B cell (primary cell): ENCODE data around the gene HECA. TPM values are rescaled to one million over a fixed set of nuclear protein-coding genes. Genes with fewer than 3 reads are reported as not detected.

Experiments used
- ATAC-seq: fragments of 200-7000 bp; cut with Tn5 transposase; one replicate; pipeline ENCODE4 v1.10.0; 2021; ENCODE audit warnings: low read depth, mild to moderate bottlenecking, moderate number of reproducible peaks, moderate library complexity
- CTCF ChIA-PET: fragments of 350-600 bp; sonication (Branson Sonifier 250); formaldehyde crosslinking; loops from one replicate; lab custom pipeline; 2021; ENCODE audit warnings: antibody characterized with exemption, inconsistent platforms; lab: Charles Lee
- POLR2A ChIA-PET: fragments of 350-600 bp; sonication (Branson Sonifier 250); formaldehyde crosslinking; loops from one replicate; lab custom pipeline; 2021; ENCODE audit warnings: antibody characterized with exemption; lab: Charles Lee
- DNase-seq: peaks from one replicate; pipeline ENCODE4 v3.0.0; 2013
- H2AFZ ChIP-seq: 2 replicates; pipeline ENCODE4 v1.6.1; 2012; ENCODE audit warnings: mild to moderate bottlenecking, low read depth, low read length; ENCODE audit not compliant: insufficient read depth, poor library complexity, severe bottlenecking
- H3K27ac ChIP-seq, 2 donors: 1 replicate in 1 of 2; 2 replicates in 1 of 2; pipeline ENCODE4 v1.5.1; 2012 to 2013; ENCODE audit warnings: low read length in 2 of 2, mild to moderate bottlenecking in 2 of 2, moderate library complexity in 1 of 2
- H3K27me3 ChIP-seq, 4 experiments: fragments of 200-600 bp in 1 of 4; sonication (generic) in 1 of 4; replicated peaks in 1 of 4; 1 replicate in 2 of 4; 2 replicates in 2 of 4; pipeline versions ENCODE4 v1.6.1 to v1.7.0; 2013 to 2016; ENCODE audit warnings: low read length in 3 of 4, mild to moderate bottlenecking in 2 of 4, mixed read lengths in 1 of 4, moderate library complexity in 1 of 4; ENCODE audit not compliant: insufficient read depth in 4 of 4, control insufficient read depth in 3 of 4; ENCODE audit errors: control extremely low read depth in 1 of 4
- H3K36me3 ChIP-seq, 2 experiments: replicated peaks in 1 of 2; 1 replicate in 1 of 2; 2 replicates in 1 of 2; pipeline versions ENCODE4 v1.6.1 to v1.7.1; 2013; ENCODE audit warnings: low read length in 1 of 2; ENCODE audit not compliant: insufficient read depth in 2 of 2, control insufficient read depth in 1 of 2; ENCODE audit errors: control extremely low read depth in 1 of 2, extremely low read depth in 1 of 2
- H3K4me1 ChIP-seq, 2 donors: fragments of 200-600 bp in 1 of 2; sonication (generic) in 1 of 2; 1 replicate in 1 of 2; 2 replicates in 1 of 2; pipeline versions ENCODE4 v1.5.1 to v1.6.1; 2013 to 2017; ENCODE audit warnings: low read length in 2 of 2; ENCODE audit not compliant: control insufficient read depth in 2 of 2, insufficient read depth in 2 of 2
- H3K4me2 ChIP-seq: replicated peaks from 2 replicates; pipeline ENCODE3; 2012; ENCODE audit warnings: mild to moderate bottlenecking, low read depth, low read length; ENCODE audit not compliant: poor library complexity, severe bottlenecking
- H3K4me3 ChIP-seq, 5 experiments: fragments of 200-600 bp in 1 of 5; sonication (generic) in 1 of 5; 1 replicate in 3 of 5; 2 replicates in 2 of 5; pipeline versions ENCODE4 v1.5.1 to v1.7.0; 2011 to 2016; ENCODE audit warnings: low read length in 4 of 5, mild to moderate bottlenecking in 4 of 5, low read depth in 2 of 5, control low read depth in 1 of 5, moderate library complexity in 1 of 5; ENCODE audit not compliant: insufficient read depth in 1 of 5; ENCODE audit errors: control extremely low read depth in 1 of 5, extremely low read depth in 1 of 5
- H3K79me2 ChIP-seq: fragments of 200-600 bp; sonication (generic); one replicate; pipeline ENCODE4 v1.6.0; 2016; ENCODE audit warnings: low read length; ENCODE audit not compliant: control insufficient read depth, insufficient read depth
- H3K9ac ChIP-seq: fragments of 200-600 bp; sonication (generic); 2 replicates; pipeline ENCODE4 v1.6.1; 2017; ENCODE audit warnings: mild to moderate bottlenecking, low read length, moderate library complexity
- H3K9me3 ChIP-seq, 3 donors: one replicate each; pipeline versions ENCODE4 v1.6.1 to v1.7.1; 2013; ENCODE audit warnings: low read length in 2 of 3; ENCODE audit not compliant: control insufficient read depth in 2 of 3, insufficient read depth in 1 of 3; ENCODE audit errors: control extremely low read depth in 1 of 3
- H4K20me1 ChIP-seq: 2 replicates; pipeline ENCODE4 v1.6.0; 2012; ENCODE audit warnings: mild to moderate bottlenecking, low read length; ENCODE audit not compliant: insufficient read depth, control insufficient read depth, poor library complexity, severe bottlenecking
- H3K27ac Mint-ChIP-seq: one replicate; pipeline ENCODE4 v1.8.0; 2021; ENCODE audit warnings: mixed read lengths
- H3K27me3 Mint-ChIP-seq: one replicate; pipeline ENCODE4 v1.8.0; 2021; ENCODE audit warnings: mixed read lengths
- H3K4me1 Mint-ChIP-seq: one replicate; pipeline ENCODE4 v1.8.0; 2021; ENCODE audit warnings: mixed read lengths
- H3K4me3 Mint-ChIP-seq: one replicate; pipeline ENCODE4 v1.8.0; 2021; ENCODE audit warnings: mixed read lengths
- H3K9me3 Mint-ChIP-seq: one replicate; pipeline ENCODE4 v1.8.0; 2022; ENCODE audit warnings: mixed read lengths; ENCODE audit not compliant: insufficient read depth
- EZH2 ChIP-seq: IDR thresholded peaks from 2 replicates; pipeline ENCODE4 v1.6.1; 2012; ENCODE audit warnings: borderline replicate concordance, low read depth, mild to moderate bottlenecking, moderate library complexity, low read length; ENCODE audit not compliant: insufficient read depth, poor library complexity, severe bottlenecking
- WGBS: methylation state at CpG from one replicate; pipeline ENCODE4 v1.1.5; 2013; ENCODE audit warnings: missing lambda C conversion rate; ENCODE audit not compliant: insufficient coverage; 5-methylcytosine and 5-hydroxymethylcytosine counted together
- intact Hi-C: fragments of 100-400 bp; cut with micrococcal nuclease; formaldehyde crosslinking; loops from one replicate; pipeline ENCODE4 v1.10.0; 2022
- polyA plus RNA-seq: library from polyadenylated mRNA; depleted of rRNA; stranded (reverse); fragments of >200 nt; gene quantifications from 2 replicates; pipeline ENCODE4 v1.2.3, GENCODE V29; 2012
- total RNA-seq, 2 donors: library from RNA; stranded (reverse); fragments of 120-200 nt in 1 of 2; gene quantifications; 1 replicate in 1 of 2; 2 replicates in 1 of 2; pipeline versions ENCODE4 v1.2.3 to v1.2.4, GENCODE V29; 2013 to 2022
- TF ChIP-seq, protein P1 (sequence below): fragments of 200-600 bp; IDR thresholded peaks from one replicate; pipeline ENCODE4 v1.8.0; 2022; ENCODE audit warnings: antibody characterized with exemption, mild to moderate bottlenecking

The HECA gene
- total and polyA plus RNA-seq, 2 donors (not counting 1 experiment from before 2014, with no cell fraction given) = 19.2 to 50.4 TPM

- H3K79me2 ChIP-seq = no peaks in the 10 kb centered on the region
- TF ChIP-seq, protein P1, sequence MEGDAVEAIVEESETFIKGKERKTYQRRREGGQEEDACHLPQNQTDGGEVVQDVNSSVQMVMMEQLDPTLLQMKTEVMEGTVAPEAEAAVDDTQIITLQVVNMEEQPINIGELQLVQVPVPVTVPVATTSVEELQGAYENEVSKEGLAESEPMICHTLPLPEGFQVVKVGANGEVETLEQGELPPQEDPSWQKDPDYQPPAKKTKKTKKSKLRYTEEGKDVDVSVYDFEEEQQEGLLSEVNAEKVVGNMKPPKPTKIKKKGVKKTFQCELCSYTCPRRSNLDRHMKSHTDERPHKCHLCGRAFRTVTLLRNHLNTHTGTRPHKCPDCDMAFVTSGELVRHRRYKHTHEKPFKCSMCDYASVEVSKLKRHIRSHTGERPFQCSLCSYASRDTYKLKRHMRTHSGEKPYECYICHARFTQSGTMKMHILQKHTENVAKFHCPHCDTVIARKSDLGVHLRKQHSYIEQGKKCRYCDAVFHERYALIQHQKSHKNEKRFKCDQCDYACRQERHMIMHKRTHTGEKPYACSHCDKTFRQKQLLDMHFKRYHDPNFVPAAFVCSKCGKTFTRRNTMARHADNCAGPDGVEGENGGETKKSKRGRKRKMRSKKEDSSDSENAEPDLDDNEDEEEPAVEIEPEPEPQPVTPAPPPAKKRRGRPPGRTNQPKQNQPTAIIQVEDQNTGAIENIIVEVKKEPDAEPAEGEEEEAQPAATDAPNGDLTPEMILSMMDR = no peak
- TF ChIP-seq EZH2 = no peak
- intact Hi-C loops = no loop called here
- Mint-ChIP-seq H3K4me3 (no peak overlapping the region), H3K27ac (no peak overlapping the region), H3K4me1 (no peaks in the 10 kb centered on the region), H3K27me3 (no peaks in the 10 kb centered on the region), H3K9me3 (no peaks in the 10 kb centered on the region)
- DNase-seq (no peak), ATAC-seq (no peak)
- ChIA-PET POLR2A (no interaction called here), CTCF (interaction anchor here (1.9 kb wide), 1 partner anchor 112 kb away, joined by 5 read pairs; no protein-coding TSS in a partner anchor)
- H4K20me1 ChIP-seq = no peaks in the 10 kb centered on the region
- H3K27me3 ChIP-seq = no peaks in the 10 kb centered on the region
- H3K4me2 ChIP-seq = no peak overlapping the region
- no peak overlapping the region for H3K27ac ChIP-seq
- WGBS = 94% methylated on average over 5 of the region's 6 CpGs
- H3K36me3 ChIP-seq = no peaks in the 10 kb centered on the region
- no peak overlapping the region for H2AFZ ChIP-seq
- H3K9me3 ChIP-seq = no peaks in the 10 kb centered on the region
- no peaks in the 10 kb centered on the region for H3K4me1 ChIP-seq
- H3K4me3 ChIP-seq = no peak overlapping the region
- H3K9ac ChIP-seq = no peak overlapping the region
Observed at GRCh38 chr6:139107051-139107450, 27.8 kb upstream of the HECA start.

DNA sequence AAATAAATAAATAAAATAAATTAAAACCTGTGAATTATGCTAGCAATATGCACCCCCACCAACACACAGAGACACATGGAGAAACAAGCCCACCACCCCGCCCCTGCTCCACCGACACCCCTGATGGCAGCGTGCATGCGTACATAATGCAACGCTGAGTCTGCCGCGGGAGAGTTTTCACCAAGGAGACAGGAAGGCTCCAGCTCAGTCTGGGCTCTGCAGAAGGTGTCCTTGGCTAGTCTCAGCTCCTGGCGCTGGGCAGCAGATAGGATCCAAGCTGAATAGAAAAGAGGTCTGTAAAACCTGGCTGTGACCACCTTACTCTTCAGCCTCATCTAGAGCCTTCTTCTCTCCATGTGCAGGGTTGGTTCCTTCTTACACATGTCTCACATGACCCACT is 26.5 kb upstream of the HECA start:
- H3K4me3 Mint-ChIP-seq = no peak overlapping the region
- DNase-seq (no peak), ATAC-seq (no peak)
- no peaks in the 10 kb centered on the region for H3K27me3 Mint-ChIP-seq
- intact Hi-C loops = loop anchor here (2.0 kb wide), 1 partner anchor 292 kb away; no protein-coding TSS in a partner anchor
- no peak for TF ChIP-seq EZH2
- TF ChIP-seq, protein P1 = no peak
- no peaks in the 10 kb centered on the region for H3K9me3 Mint-ChIP-seq
- ChIA-PET POLR2A (no interaction called here), CTCF (no interaction called here)
- Histone ChIP-seq H3K4me2 (no peak overlapping the region), H3K4me3 (no peak overlapping the region), H3K36me3 (no peaks in the 10 kb centered on the region), H3K79me2 (no peaks in the 10 kb centered on the region), H4K20me1 (no peaks in the 10 kb centered on the region), H3K9me3 (no peaks in the 10 kb centered on the region), H3K9ac (no peak overlapping the region), H2AFZ (no peak overlapping the region), H3K27ac (no peak overlapping the region), H3K27me3 (no peaks in the 10 kb centered on the region), H3K4me1 (no peaks in the 10 kb centered on the region)
- 96% methylated on average over 7 of the region's 8 CpGs for WGBS
- H3K27ac Mint-ChIP-seq = no peak overlapping the region
- no peaks in the 10 kb centered on the region for H3K4me1 Mint-ChIP-seq
